PC-9 (cell line): Measurements from ENCODE around the gene DRICH1. TPM values are rescaled to one million over a fixed set of nuclear protein-coding genes. Genes with fewer than 3 reads are reported as not detected.
"Not testable (repeated sequence)": the region's sequence is repeated elsewhere in the genome, so short reads cannot be mapped to it uniquely, and the experiment has no call there.

Experiments used
- BruUV-seq: library from RNA; stranded (reverse); fragments of 400-500 nt; replicated peaks from 2 replicates; lab custom pipeline; 2021; lab: Mats Ljungman, UMichigan
- CTCF ChIA-PET: fragments of 300-600 bp; sonication (Branson Sonifier 250); formaldehyde crosslinking; loops from one replicate; lab custom pipeline; 2022; ENCODE audit warnings: antibody characterized with exemption; lab: Charles Lee
- POLR2A ChIA-PET: fragments of 300-600 bp; sonication (Branson Sonifier 250); formaldehyde crosslinking; loops from one replicate; lab custom pipeline; 2022; ENCODE audit warnings: antibody characterized with exemption; ENCODE audit not compliant: unreplicated experiment; lab: Charles Lee
- DNase-seq, 2 experiments: peaks; one replicate each; pipeline versions ENCODE4 v3.0.0 to v3.0.0-alpha.2; 2015 to 2022; ENCODE audit warnings: mixed read lengths in 1 of 2
- H2AFZ ChIP-seq: fragments of 200-600 bp; sonication (generic); 2 replicates; pipeline ENCODE4 v1.8.1; 2017; ENCODE audit warnings: antibody characterized with exemption
- H3F3A ChIP-seq: fragments of 200-600 bp; sonication (generic); 2 replicates; pipeline ENCODE4 v1.8.1; 2017; ENCODE audit warnings: antibody characterized with exemption, mild to moderate bottlenecking, low read depth; ENCODE audit not compliant: insufficient read depth
- H3K27ac ChIP-seq: fragments of 200-600 bp; sonication (generic); 2 replicates; pipeline ENCODE4 v1.6.1; 2016; ENCODE audit warnings: mixed run types
- H3K27me3 ChIP-seq: fragments of 200-600 bp; sonication (generic); 2 replicates; pipeline ENCODE4 v1.6.1; 2016; ENCODE audit warnings: low read depth, mixed run types; ENCODE audit not compliant: insufficient read depth
- H3K36me3 ChIP-seq: fragments of 200-600 bp; sonication (generic); 2 replicates; pipeline ENCODE4 v1.6.1; 2016; ENCODE audit warnings: low read depth, mixed run types
- H3K4me1 ChIP-seq: fragments of 200-600 bp; sonication (generic); replicated peaks from 2 replicates; pipeline ENCODE4 v1.6.1; 2016; ENCODE audit warnings: mixed run types; ENCODE audit not compliant: insufficient read depth
- H3K4me2 ChIP-seq: fragments of 200-600 bp; sonication (generic); 2 replicates; pipeline ENCODE4 v1.6.1; 2017; ENCODE audit warnings: mixed run types
- H3K4me3 ChIP-seq: fragments of 200-600 bp; sonication (generic); 2 replicates; pipeline ENCODE4 v1.6.1; 2016; ENCODE audit warnings: mixed run types
- H3K79me2 ChIP-seq: fragments of 200-600 bp; sonication (generic); 2 replicates; pipeline ENCODE4 v1.6.1; 2017; ENCODE audit warnings: low read depth, mixed run types
- H3K9me2 ChIP-seq: fragments of 200-600 bp; sonication (generic); 2 replicates; pipeline ENCODE4 v1.8.1; 2017; ENCODE audit warnings: mild to moderate bottlenecking; ENCODE audit not compliant: insufficient read depth
- H3K9me3 ChIP-seq: fragments of 200-600 bp; sonication (generic); 2 replicates; pipeline ENCODE4 v1.8.1; 2016; ENCODE audit warnings: low read depth; ENCODE audit not compliant: insufficient read depth
- H4K20me1 ChIP-seq: fragments of 200-600 bp; sonication (generic); 2 replicates; pipeline ENCODE4 v1.8.1; 2017; ENCODE audit not compliant: insufficient read depth
- EZH2 ChIP-seq: fragments of 200-600 bp; sonication (generic); IDR thresholded peaks from 2 replicates; pipeline ENCODE4 v1.8.0; 2017; ENCODE audit warnings: antibody characterized with exemption, low read depth
- intact Hi-C: fragments of 100-400 bp; cut with micrococcal nuclease; formaldehyde crosslinking; loops from one replicate; pipeline ENCODE4 v1.10.0; 2022; ENCODE audit not compliant: unreplicated experiment
- total RNA-seq: library from RNA; stranded (reverse); gene quantifications from 2 replicates; pipeline ENCODE4 v1.2.3, GENCODE V29; 2021
- TF ChIP-seq, protein P1 (sequence below): fragments of 200-600 bp; sonication (generic); conservative IDR thresholded peaks from 2 replicates; pipeline ENCODE4 v1.6.1; 2017; ENCODE audit warnings: mixed run types, antibody characterized with exemption, mild to moderate bottlenecking, moderate library complexity

Gene DRICH1
- total RNA-seq, 1 experiment from 2014 or later: 0.57 TPM

DNA sequence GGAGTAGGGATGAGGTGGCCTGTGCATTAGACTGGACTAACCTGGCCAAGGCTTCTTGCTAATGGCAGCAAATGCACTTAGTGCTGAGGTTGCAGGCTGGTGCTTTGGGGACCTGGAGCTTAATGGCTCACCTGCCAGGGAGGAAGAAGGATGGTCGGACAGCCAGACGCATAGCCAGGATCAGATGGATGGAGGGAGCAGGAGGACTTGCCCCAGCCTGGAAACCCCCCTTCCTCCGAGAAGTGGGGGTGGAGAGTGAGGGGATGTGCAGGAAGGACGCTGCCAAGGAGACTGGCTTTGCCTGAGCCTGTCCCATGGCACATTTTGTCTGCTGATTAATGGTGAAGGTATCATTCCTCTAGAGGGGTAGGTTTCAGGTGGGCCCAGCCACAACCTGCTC, 69.9 kb downstream of the DRICH1 start:
- CTCF ChIA-PET: no interaction called here
- no peaks in the 10 kb centered on the region for H3K9me3 ChIP-seq
- no peaks in the 10 kb centered on the region for H3K4me1 ChIP-seq
- DNase-seq: no peak
- no peak overlapping the region for H2AFZ ChIP-seq
- H3K27ac ChIP-seq: no peak overlapping the region
- no peaks in the 10 kb centered on the region for H3K79me2 ChIP-seq
- no peak for TF ChIP-seq EZH2
- TF ChIP-seq, protein P1, sequence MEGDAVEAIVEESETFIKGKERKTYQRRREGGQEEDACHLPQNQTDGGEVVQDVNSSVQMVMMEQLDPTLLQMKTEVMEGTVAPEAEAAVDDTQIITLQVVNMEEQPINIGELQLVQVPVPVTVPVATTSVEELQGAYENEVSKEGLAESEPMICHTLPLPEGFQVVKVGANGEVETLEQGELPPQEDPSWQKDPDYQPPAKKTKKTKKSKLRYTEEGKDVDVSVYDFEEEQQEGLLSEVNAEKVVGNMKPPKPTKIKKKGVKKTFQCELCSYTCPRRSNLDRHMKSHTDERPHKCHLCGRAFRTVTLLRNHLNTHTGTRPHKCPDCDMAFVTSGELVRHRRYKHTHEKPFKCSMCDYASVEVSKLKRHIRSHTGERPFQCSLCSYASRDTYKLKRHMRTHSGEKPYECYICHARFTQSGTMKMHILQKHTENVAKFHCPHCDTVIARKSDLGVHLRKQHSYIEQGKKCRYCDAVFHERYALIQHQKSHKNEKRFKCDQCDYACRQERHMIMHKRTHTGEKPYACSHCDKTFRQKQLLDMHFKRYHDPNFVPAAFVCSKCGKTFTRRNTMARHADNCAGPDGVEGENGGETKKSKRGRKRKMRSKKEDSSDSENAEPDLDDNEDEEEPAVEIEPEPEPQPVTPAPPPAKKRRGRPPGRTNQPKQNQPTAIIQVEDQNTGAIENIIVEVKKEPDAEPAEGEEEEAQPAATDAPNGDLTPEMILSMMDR: no peak
- no peaks in the 10 kb centered on the region for H3K36me3 ChIP-seq
- H3K27me3 ChIP-seq: peaks cover 46% of the 10 kb centered on the region
- POLR2A ChIA-PET: no interaction called here
- no peaks in the 10 kb centered on the region for H3F3A ChIP-seq
- H3K4me2 ChIP-seq: no peak overlapping the region
- no peaks in the 10 kb centered on the region for H4K20me1 ChIP-seq
- H3K9me2 ChIP-seq: no peaks in the 10 kb centered on the region
- intact Hi-C loops: no loop called here
- BruUV-seq: no TSS peak
- no peak overlapping the region for H3K4me3 ChIP-seq

DNA sequence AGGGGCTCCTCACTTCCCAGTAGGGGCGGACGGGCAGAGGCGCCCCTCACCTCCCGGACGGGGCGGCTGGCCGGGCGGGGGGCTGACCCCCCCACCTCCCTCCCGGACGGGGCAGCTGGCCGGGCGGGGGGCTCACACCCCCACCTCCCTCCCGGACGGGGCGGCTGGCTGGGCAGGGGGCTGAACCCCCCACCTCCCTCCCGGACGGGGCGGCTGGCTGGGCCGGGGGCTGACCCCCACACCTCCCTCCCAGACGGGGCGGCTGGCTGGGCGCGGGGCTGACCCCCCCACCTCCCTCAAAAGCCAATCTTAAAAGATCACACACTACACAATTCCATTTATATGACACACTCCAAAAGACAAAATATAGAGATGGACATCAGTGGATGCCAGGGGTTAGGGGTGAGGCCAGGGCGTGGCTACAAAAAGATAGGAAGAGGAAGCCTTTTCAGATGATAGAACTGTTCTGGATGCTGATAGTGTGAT, 71.1 kb downstream of the DRICH1 start:
- DNase-seq, H3K36me3 ChIP-seq, H3K9me2 ChIP-seq, H3K4me1 ChIP-seq, H3K79me2 ChIP-seq, H3F3A ChIP-seq, POLR2A ChIA-PET, BruUV-seq, H4K20me1 ChIP-seq, H3K4me3 ChIP-seq, intact Hi-C loops, H2AFZ ChIP-seq, H3K4me2 ChIP-seq, H3K27ac ChIP-seq, CTCF ChIA-PET, H3K9me3 ChIP-seq: not testable (repeated sequence)
- peaks cover 54% of the 10 kb centered on the region for H3K27me3 ChIP-seq

DNA sequence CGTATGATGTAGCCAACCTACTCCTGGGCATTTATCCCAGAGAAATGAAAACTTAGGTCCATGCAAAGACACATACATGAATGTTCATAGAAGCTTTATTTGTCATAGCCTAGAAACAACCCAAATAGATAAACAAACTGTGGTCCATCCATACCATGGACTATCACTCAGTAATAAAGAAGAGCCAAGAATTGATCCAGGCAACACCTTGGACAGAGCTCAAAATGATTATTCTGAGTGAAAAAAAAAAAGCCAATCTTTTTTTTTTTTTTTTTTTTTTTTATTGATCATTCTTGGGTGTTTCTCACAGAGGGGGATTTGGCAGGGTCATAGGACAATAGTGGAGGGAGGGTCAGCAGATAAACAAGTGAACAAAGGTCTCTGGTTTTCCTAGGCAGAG, 71.9 kb downstream of the DRICH1 start:
- intact Hi-C loops: not testable (repeated sequence)

More for the DNA sequence above, 71.9 kb downstream of the DRICH1 start:
- H3K4me2 ChIP-seq, H3K36me3 ChIP-seq, H3K79me2 ChIP-seq, H2AFZ ChIP-seq, H4K20me1 ChIP-seq, H3K4me1 ChIP-seq, H3F3A ChIP-seq, H3K4me3 ChIP-seq, BruUV-seq, H3K9me2 ChIP-seq, H3K27ac ChIP-seq, POLR2A ChIA-PET, CTCF ChIA-PET, H3K9me3 ChIP-seq, DNase-seq: not testable (repeated sequence)
- peaks cover 59% of the 10 kb centered on the region for H3K27me3 ChIP-seq

Other genes starting within 250 kb of the DRICH1 start
- gene IGLL1, start 52.0 kb downstream of the DRICH1 start, total RNA-seq: not detected in 2 replicates
- not detected in 2 replicates for gene RGL4, start 58.7 kb upstream of the DRICH1 start, total RNA-seq
- 2.8 and 2.9 TPM in 2 replicates for gene ZNF70, start 118.8 kb upstream of the DRICH1 start, total RNA-seq
- gene VPREB3, start 122.1 kb upstream of the DRICH1 start, total RNA-seq: 0.90 and 1.1 TPM in 2 replicates
- gene C22orf15, start 130.7 kb upstream of the DRICH1 start, total RNA-seq: not detected in 2 replicates
- 37.0 and 43.5 TPM in 2 replicates for gene CHCHD10, start 135.7 kb upstream of the DRICH1 start, total RNA-seq
- gene MMP11, start 140.5 kb upstream of the DRICH1 start, total RNA-seq: 2.4 and 3.6 TPM in 2 replicates
- gene SMARCB1, start 154.6 kb upstream of the DRICH1 start, total RNA-seq: 61.7 and 80.2 TPM in 2 replicates
- gene DERL3, start 206.7 kb upstream of the DRICH1 start, total RNA-seq: 0.41 and 1.2 TPM in 2 replicates
- gene SLC2A11, start 225.6 kb upstream of the DRICH1 start, total RNA-seq: 24.0 and 26.9 TPM in 2 replicates